CD4-positive, alpha-beta T cell treated with Interleukin-21 for 1 hour (primary cell): ENCODE measurements around the gene CEP68.
"Not testable (repeated sequence)": the region's sequence is repeated elsewhere in the genome, so short reads cannot be mapped to it uniquely, and the experiment has no call there.

Experiments used
- DNase-seq: peaks from one replicate; pipeline ENCODE4 v3.0.0-alpha.2; 2020

The CEP68 gene

GRCh38 chr2:65093211-65093610 is 37.0 kb downstream of the CEP68 start:
- DNase-seq, result no peak

- no peak for DNase-seq
These were observed 40.7 kb downstream of the CEP68 start for GRCh38 chr2:65096948-65097347.

GRCh38 chr2:65097844-65098243 is 41.6 kb downstream of the CEP68 start:
- no peak for DNase-seq

- DNase-seq, result no peak
These were observed 42.5 kb downstream of the CEP68 start for GRCh38 chr2:65098741-65099140.

- DNase-seq, result no peak
These were observed 44.9 kb downstream of the CEP68 start for GRCh38 chr2:65101071-65101470.

- no peak for DNase-seq
These were observed 46.9 kb downstream of the CEP68 start for GRCh38 chr2:65103013-65103715.

GRCh38 chr2:65107530-65107929 is 51.3 kb downstream of the CEP68 start:
- no peak for DNase-seq

GRCh38 chr2:65108780-65109179 is 52.6 kb downstream of the CEP68 start:
- DNase-seq, result no peak

- DNase-seq, result no peak
These were observed 56.4 kb downstream of the CEP68 start for GRCh38 chr2:65112633-65113032.

- no peak for DNase-seq
These were observed 57.0 kb downstream of the CEP68 start for GRCh38 chr2:65113229-65113628.

- no peak for DNase-seq
These were observed 57.6 kb downstream of the CEP68 start for GRCh38 chr2:65113816-65114215.

GRCh38 chr2:65114921-65115320 is 58.7 kb downstream of the CEP68 start:
- no peak for DNase-seq

GRCh38 chr2:65116645-65117044 is 60.4 kb downstream of the CEP68 start:
- no peak for DNase-seq

GRCh38 chr2:65120990-65121693 is 64.9 kb downstream of the CEP68 start:
- no peak for DNase-seq

- DNase-seq, result no peak
These were observed 66.1 kb downstream of the CEP68 start for GRCh38 chr2:65122313-65122712.

GRCh38 chr2:65125457-65125856 is 69.2 kb downstream of the CEP68 start:
- DNase-seq, result not testable (repeated sequence)

- DNase-seq, result peak; percentile 19
These were observed 72.3 kb downstream of the CEP68 start for GRCh38 chr2:65128297-65129190.

- DNase-seq, result peak; percentile 33
These were observed 73.1 kb downstream of the CEP68 start for GRCh38 chr2:65129286-65129825.

- DNase-seq, result peak; percentile 100
These were observed 73.8 kb downstream of the CEP68 start, which contains the start of gene RAB1A for GRCh38 chr2:65129826-65130663. RAB1A (minus strand) TSS chr2:65130106; CDS start chr2:65129915, 191 bp downstream.

- no peak for DNase-seq
These were observed 74.5 kb downstream of the CEP68 start for GRCh38 chr2:65130664-65131175.

GRCh38 chr2:65132930-65133329 is 76.7 kb downstream of the CEP68 start:
- not testable (repeated sequence) for DNase-seq

- no peak for DNase-seq
These were observed 77.4 kb downstream of the CEP68 start for GRCh38 chr2:65133626-65134025.
